ENCODE results near the gene IPCEF1. TPM values are rescaled to one million over a fixed set of nuclear protein-coding genes. Genes with fewer than 3 reads are reported as not detected.

The IPCEF1 gene
- total and polyA plus RNA-seq, 2 of the 8 experiments (the other 6 are each of a cell fraction or from before 2014, with no cell fraction given), result 0.41 to 0.78 TPM

DNA sequence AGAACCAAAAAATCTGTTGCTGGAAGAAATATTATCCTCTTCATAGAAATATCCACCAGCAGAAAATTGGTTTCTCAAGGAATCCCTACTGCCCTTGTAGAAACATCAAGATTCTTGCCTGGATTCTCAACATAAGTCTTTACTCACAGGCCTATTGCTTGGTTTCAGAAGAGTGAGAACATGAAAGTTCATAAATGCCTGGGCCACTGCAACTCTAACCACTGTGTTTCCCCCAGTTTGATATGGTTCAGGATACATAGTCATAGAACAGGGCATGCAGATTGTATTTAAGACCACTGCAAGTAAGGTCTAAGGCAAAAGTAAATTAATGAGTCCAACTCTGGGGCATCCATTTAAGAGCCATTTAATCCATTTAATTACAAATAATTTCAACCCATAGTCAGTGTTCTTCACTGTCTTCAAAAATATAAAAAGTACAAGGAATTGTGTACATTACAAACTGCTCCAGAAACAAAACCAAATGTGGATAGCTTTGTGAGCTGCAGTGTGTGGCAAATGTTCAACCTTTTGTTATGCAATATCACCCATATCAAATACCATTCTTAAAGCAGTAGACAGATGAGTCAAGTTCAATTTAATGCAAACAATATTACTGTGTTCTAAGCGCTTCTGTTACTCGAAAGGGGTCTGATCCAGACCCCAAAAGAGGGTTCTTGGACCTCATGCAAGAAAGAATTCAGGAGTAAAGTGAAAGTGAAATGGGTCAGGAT is 234.2 kb downstream of the IPCEF1 start:
- Histone ChIP-seq H2AK5ac (ENCODE audit: low read depth, low read length) (no peak overlapping the region), H2BK15ac (ENCODE audit: low read length) (no peak overlapping the region), H2BK5ac (ENCODE audit: low read depth, low read length) (no peak overlapping the region), H3K14ac (ENCODE audit: insufficient read length) (no peak overlapping the region), H2AFZ (ENCODE audit: low read length) (no peak overlapping the region), H3K23ac (ENCODE audit: insufficient read length) (no peak overlapping the region), H2BK120ac (replicated peaks; ENCODE audit: low read depth, low read length) (no peak overlapping the region), H2BK20ac (ENCODE audit: low read length) (no peak overlapping the region), H3K4me3 (ENCODE audit: extremely low read depth in 1 of 4, insufficient read depth in 2 of 4, low read depth in 3 of 4, low read length in 4 of 4) (no peak overlapping the region), H4K91ac (replicated peaks; ENCODE audit: insufficient read length, low read length) (no peak overlapping the region), H3K4me2 (ENCODE audit: insufficient read depth in 1 of 2, low read depth in 2 of 2, low read length in 2 of 2) (no peak overlapping the region), H3K56ac (replicated peaks; ENCODE audit: insufficient read length, low read depth, low read length) (no peak overlapping the region), H3K9ac (replicated peaks in 1 of 4; ENCODE audit: extremely low read depth in 1 of 4, low read depth in 3 of 4, low read length in 3 of 4) (no peak overlapping the region), H4K5ac (ENCODE audit: insufficient read length, low read depth, low read length) (no peak overlapping the region), H3K27ac (ENCODE audit: low read depth, low read length) (no peak overlapping the region), H3K79me1 (ENCODE audit: low read depth, low read length) (no peaks in the 10 kb centered on the region), H4K8ac (ENCODE audit: extremely low read depth, insufficient read depth, low read length) (no peak overlapping the region), H4K20me1 (replicated peaks in 1 of 2; ENCODE audit: control insufficient read depth in 1 of 2, insufficient read depth in 2 of 2, low read length in 2 of 2) (no peaks in the 10 kb centered on the region), H3K18ac (ENCODE audit: extremely low read depth, low read length) (no peak overlapping the region), H3K9me3 (ENCODE audit: insufficient read depth in 2 of 2, low read depth in 1 of 2, low read length in 1 of 2) (no peaks in the 10 kb centered on the region), H3K36me3 (ENCODE audit: control insufficient read depth in 2 of 4, insufficient read depth in 4 of 4, low read length in 3 of 4) (no peaks in the 10 kb centered on the region), H3K4me1 (replicated peaks in 1 of 4; ENCODE audit: control insufficient read depth in 3 of 4, insufficient read depth in 4 of 4, low read length in 3 of 4) (no peaks in the 10 kb centered on the region; a peak in 1 of 7 replicates), H3K79me2 (ENCODE audit: control insufficient read depth in 1 of 2, insufficient read depth in 2 of 2, low read length in 2 of 2) (no peaks in the 10 kb centered on the region), H3K27me3 (replicated peaks in 1 of 4; ENCODE audit: control insufficient read depth in 3 of 4, extremely low read depth in 1 of 4, insufficient read depth in 3 of 4, low read length in 3 of 4) (peaks cover 0 to 2% (median 0%) of the 10 kb centered on the region in 4 experiments; a peak in 1 of 7 replicates), H3K23me2 (ENCODE audit: low read depth, low read length) (no peaks in the 10 kb centered on the region), H2BK12ac (ENCODE audit: low read depth, low read length) (no peak overlapping the region), H3K4ac (replicated peaks; ENCODE audit: insufficient read length, low read depth, low read length) (no peak overlapping the region)
- CTCF ChIA-PET (ENCODE audit: partially characterized antibody), result no interaction called here
- 95% methylated on average over 2 of the region's 2 CpGs; no CpG with 5 or more reads in 1 of the 2 experiments for WGBS, 2 experiments (ENCODE audit: extremely low coverage in 1 of 2, insufficient coverage in 1 of 2, insufficient read length in 1 of 2, insufficient replicate concordance in 2 of 2, low coverage in 1 of 2, low lambda C conversion rate in 2 of 2, missing lambda C conversion rate in 1 of 2)
- FAIRE-seq (no peak), DNase-seq (ENCODE audit: low read depth in 1 of 2, low spot score in 2 of 2) (no peak)
- TF ChIP-seq ASH2L (IDR thresholded peaks at IDR 0.05; ENCODE audit: low read length), result no peak
- no peak for TF ChIP-seq SRF (IDR thresholded peaks at IDR 0.05; ENCODE audit: low read depth, low read length)
- TF ChIP-seq PHF8 (conservative IDR thresholded peaks at IDR 0.05; ENCODE audit: low read depth, low read length), result no peak
- no peak for TF ChIP-seq BRCA1 (IDR thresholded peaks at IDR 0.05; ENCODE audit: low read depth, low read length)
- no peak for TF ChIP-seq CHD1 (IDR thresholded peaks at IDR 0.05; ENCODE audit: low read depth, low read length)
- TF ChIP-seq TAF1 (IDR thresholded peaks at IDR 0.05; ENCODE audit: low read depth, low read length), result no peak
- no peak for TF ChIP-seq SIRT6 (IDR thresholded peaks at IDR 0.05; ENCODE audit: low read length)
- POLR2A ChIA-PET (ENCODE audit: partially characterized antibody), result no interaction called here
